MM.1S (cell line): ENCODE measurements around the gene SPATA9.

Source experiments
- DNase-seq: peaks from one replicate; pipeline ENCODE4 v3.0.0-alpha.2; 2015
- H2AFZ ChIP-seq: fragments of 300-600 bp; sonication (generic); 2 replicates; pipeline ENCODE4 v1.6.0; 2016; ENCODE audit warnings: antibody characterized with exemption, low read length
- H3F3A ChIP-seq: fragments of 300-600 bp; sonication (generic); 2 replicates; pipeline ENCODE4 v1.6.1; 2016; ENCODE audit warnings: mild to moderate bottlenecking, antibody characterized with exemption, low read length, moderate library complexity, mixed read lengths; ENCODE audit not compliant: insufficient read depth
- H3K27ac ChIP-seq: fragments of 300-600 bp; sonication (generic); 2 replicates; pipeline ENCODE4 v1.5.1; 2016; ENCODE audit warnings: mild to moderate bottlenecking, low read length
- H3K27me3 ChIP-seq: fragments of 300-600 bp; sonication (generic); replicated peaks from 2 replicates; pipeline ENCODE4 v1.6.0; 2016; ENCODE audit warnings: low read length; ENCODE audit not compliant: insufficient read depth
- H3K36me3 ChIP-seq: fragments of 300-600 bp; sonication (generic); replicated peaks from 2 replicates; pipeline ENCODE4 v1.6.1; 2016; ENCODE audit warnings: mild to moderate bottlenecking, low read length, mixed read lengths; ENCODE audit not compliant: insufficient read depth
- H3K4me1 ChIP-seq: fragments of 300-600 bp; sonication (generic); 2 replicates; pipeline ENCODE4 v1.6.1; 2016; ENCODE audit warnings: low read length, mixed read lengths
- H3K4me2 ChIP-seq: fragments of 300-600 bp; sonication (generic); 2 replicates; pipeline ENCODE4 v1.6.0; 2016; ENCODE audit warnings: low read depth, low read length
- H3K4me3 ChIP-seq: fragments of 300-600 bp; sonication (generic); 2 replicates; pipeline ENCODE4 v1.5.1; 2016; ENCODE audit warnings: low read length, mixed read lengths
- H3K79me2 ChIP-seq: fragments of 300-600 bp; sonication (generic); 2 replicates; pipeline ENCODE4 v1.6.1; 2016; ENCODE audit warnings: mixed run types, low read length, mixed read lengths
- H3K9ac ChIP-seq: fragments of 300-600 bp; sonication (generic); 2 replicates; pipeline ENCODE4 v1.6.1; 2016; ENCODE audit warnings: low read length, mixed read lengths
- H3K9me2 ChIP-seq: fragments of 300-600 bp; sonication (generic); replicated peaks from 2 replicates; pipeline ENCODE4 v1.6.1; 2016; ENCODE audit warnings: mild to moderate bottlenecking, low read length, mixed read lengths; ENCODE audit not compliant: insufficient read depth
- H3K9me3 ChIP-seq: fragments of 300-600 bp; sonication (generic); replicated peaks from 2 replicates; pipeline ENCODE4 v1.6.1; 2016; ENCODE audit warnings: mild to moderate bottlenecking, low read length, mixed read lengths; ENCODE audit not compliant: insufficient read depth
- H4K20me1 ChIP-seq: fragments of 300-600 bp; sonication (generic); 2 replicates; pipeline ENCODE4 v1.6.1; 2016; ENCODE audit warnings: mild to moderate bottlenecking, low read length, moderate library complexity, mixed read lengths; ENCODE audit not compliant: insufficient read depth
- CTCF ChIP-seq: fragments of 300-600 bp; sonication (generic); IDR thresholded peaks from 2 replicates; pipeline ENCODE4 v1.5.1; 2016; ENCODE audit warnings: antibody characterized with exemption, low read length, mixed read lengths
- EZH2 ChIP-seq: fragments of 300-600 bp; sonication (generic); optimal IDR thresholded peaks from 2 replicates; pipeline ENCODE3; 2017; ENCODE audit warnings: low read depth, mild to moderate bottlenecking, antibody characterized with exemption, low read length, mixed read lengths
- EZH2phosphoT487 ChIP-seq: fragments of 300-600 bp; sonication (generic); IDR thresholded peaks from 2 replicates; pipeline ENCODE4 v1.6.1; 2018; ENCODE audit warnings: antibody characterized with exemption, low read length

The SPATA9 gene

DNA sequence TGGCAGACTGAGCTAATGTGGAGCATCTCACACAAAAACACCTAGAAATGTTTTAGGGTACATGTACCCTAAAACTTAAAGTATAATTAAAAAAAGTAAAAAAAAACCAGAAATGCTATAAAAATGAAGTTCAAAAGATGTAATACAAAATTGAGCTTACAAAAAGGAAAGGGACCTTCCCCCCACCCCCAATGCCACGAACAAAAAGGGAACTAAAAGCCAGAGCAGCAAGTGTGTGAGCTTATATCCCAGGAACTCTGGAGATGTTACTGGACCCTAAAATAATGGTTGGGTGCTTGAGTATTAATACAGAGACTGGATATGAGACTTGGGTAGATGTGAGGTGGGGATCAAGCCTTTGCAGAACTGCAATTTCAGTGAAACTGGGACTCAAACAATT is 11.0 kb downstream of the SPATA9 start:
- Histone ChIP-seq H3K4me2 (no peak overlapping the region), H2AFZ (no peak overlapping the region)

GRCh38 chr5:95670568-95670967 is 12.2 kb downstream of the SPATA9 start:
- Histone ChIP-seq H3K79me2 (no peaks in the 10 kb centered on the region), H3K4me2 (no peak overlapping the region), H3K4me3 (no peak overlapping the region), H4K20me1 (no peaks in the 10 kb centered on the region), H3K27ac (no peak overlapping the region), H3K27me3 (no peaks in the 10 kb centered on the region), H3K9ac (no peak overlapping the region), H3K4me1 (no peaks in the 10 kb centered on the region), H3F3A (no peaks in the 10 kb centered on the region), H3K36me3 (no peaks in the 10 kb centered on the region), H3K9me2 (no peaks in the 10 kb centered on the region), H3K9me3 (no peaks in the 10 kb centered on the region), H2AFZ (no peak overlapping the region)
- DNase-seq: no peak
- TF ChIP-seq EZH2 (no peak), EZH2phosphoT487 (no peak), CTCF (no peak)

More for the DNA sequence above, 11.0 kb downstream of the SPATA9 start:
- DNase-seq: no peak
- Histone ChIP-seq H3K27me3 (no peaks in the 10 kb centered on the region), H3K4me3 (no peak overlapping the region), H3K36me3 (no peaks in the 10 kb centered on the region), H3F3A (no peaks in the 10 kb centered on the region), H3K9me2 (no peaks in the 10 kb centered on the region), H3K4me1 (no peaks in the 10 kb centered on the region), H3K79me2 (no peaks in the 10 kb centered on the region), H3K27ac (no peak overlapping the region), H4K20me1 (no peaks in the 10 kb centered on the region), H3K9ac (no peak overlapping the region), H3K9me3 (no peaks in the 10 kb centered on the region)
- TF ChIP-seq EZH2phosphoT487 (no peak), CTCF (no peak), EZH2 (no peak)

DNA sequence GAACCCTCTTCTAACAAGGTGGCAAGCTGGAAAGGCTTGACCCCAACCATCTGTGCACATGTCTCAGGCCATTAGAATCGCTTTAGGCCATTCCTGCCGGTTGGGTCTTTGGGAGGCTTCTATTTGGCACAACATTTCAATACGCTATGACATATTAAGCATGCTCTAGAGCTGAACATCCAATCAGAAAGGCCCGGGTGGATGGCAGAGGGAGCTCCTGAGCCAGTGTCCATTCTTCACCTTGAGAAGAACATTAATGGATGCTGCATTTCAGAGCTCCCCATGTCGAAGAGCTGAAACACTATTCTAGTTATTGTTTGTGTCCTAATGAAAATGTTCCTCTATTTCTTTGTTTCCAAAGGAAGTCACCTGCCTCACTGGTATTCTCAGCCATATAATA is 12.8 kb downstream of the SPATA9 start:
- Histone ChIP-seq H3K9me3 (no peaks in the 10 kb centered on the region), H3K4me1 (no peaks in the 10 kb centered on the region), H4K20me1 (no peaks in the 10 kb centered on the region), H3K4me3 (no peak overlapping the region), H3K36me3 (no peaks in the 10 kb centered on the region), H3F3A (no peaks in the 10 kb centered on the region), H3K9ac (no peak overlapping the region), H3K79me2 (no peaks in the 10 kb centered on the region), H3K9me2 (no peaks in the 10 kb centered on the region), H3K4me2 (no peak overlapping the region), H3K27me3 (no peaks in the 10 kb centered on the region), H2AFZ (no peak overlapping the region), H3K27ac (no peak overlapping the region)
- DNase-seq: no peak
- TF ChIP-seq CTCF (no peak), EZH2phosphoT487 (no peak), EZH2 (no peak)
